Left lobe of liver (tissue), 2 donors: ENCODE measurements around the gene PIGW. TPM values are rescaled to one million over a fixed set of nuclear protein-coding genes. Genes with fewer than 3 reads are reported as not detected.
A peak's percentile ranks its signal among the peaks of the same experiment; 100 is the strongest.
"Not testable (repeated sequence)": the region's sequence is repeated elsewhere in the genome, so short reads cannot be mapped to it uniquely, and the experiment has no call there.

Source experiments
- ATAC-seq: fragments of 200-7000 bp; cut with Tn5 transposase; one replicate; pipeline ENCODE4 v1.9.1; 2020; ENCODE audit warnings: mild to moderate bottlenecking, moderate library complexity
- DNase-seq: peaks from one replicate; pipeline ENCODE4 v3.0.0-alpha.2; 2020; ENCODE audit warnings: low spot score
- total RNA-seq: library from RNA; stranded (reverse); gene quantifications from one replicate; pipeline ENCODE4 v1.2.1, GENCODE V29; 2021
- donor health status: DM: no; HTN: no; CAD: no; lungs with moderate emphysema.
- donor health status: DM: no; HTN: yes; CAD: no.

The PIGW gene
- total RNA-seq, 1 donor from 2014 or later = 3.3 TPM

DNA sequence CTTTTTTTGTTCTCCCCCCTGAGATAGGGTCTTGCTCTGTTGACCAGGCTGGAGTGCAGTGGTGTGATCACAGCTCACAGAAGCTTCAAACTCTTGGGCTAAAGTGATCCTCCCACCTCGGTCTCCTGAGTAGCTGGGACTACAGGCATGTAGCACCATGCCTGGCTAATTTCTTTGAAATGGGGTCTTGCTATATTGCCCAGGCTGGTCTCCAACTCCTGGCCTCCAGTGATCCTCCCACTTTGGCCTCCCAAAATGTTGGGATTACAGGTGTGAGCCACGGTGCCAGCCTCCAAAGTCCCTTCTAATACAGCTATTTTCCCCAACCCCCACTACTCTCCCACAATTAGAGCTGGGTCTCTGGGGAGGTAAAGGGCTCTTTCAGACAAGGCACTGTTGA lies 26.3 kb upstream of the PIGW start:
- not testable (repeated sequence) for DNase-seq, ATAC-seq

DNA sequence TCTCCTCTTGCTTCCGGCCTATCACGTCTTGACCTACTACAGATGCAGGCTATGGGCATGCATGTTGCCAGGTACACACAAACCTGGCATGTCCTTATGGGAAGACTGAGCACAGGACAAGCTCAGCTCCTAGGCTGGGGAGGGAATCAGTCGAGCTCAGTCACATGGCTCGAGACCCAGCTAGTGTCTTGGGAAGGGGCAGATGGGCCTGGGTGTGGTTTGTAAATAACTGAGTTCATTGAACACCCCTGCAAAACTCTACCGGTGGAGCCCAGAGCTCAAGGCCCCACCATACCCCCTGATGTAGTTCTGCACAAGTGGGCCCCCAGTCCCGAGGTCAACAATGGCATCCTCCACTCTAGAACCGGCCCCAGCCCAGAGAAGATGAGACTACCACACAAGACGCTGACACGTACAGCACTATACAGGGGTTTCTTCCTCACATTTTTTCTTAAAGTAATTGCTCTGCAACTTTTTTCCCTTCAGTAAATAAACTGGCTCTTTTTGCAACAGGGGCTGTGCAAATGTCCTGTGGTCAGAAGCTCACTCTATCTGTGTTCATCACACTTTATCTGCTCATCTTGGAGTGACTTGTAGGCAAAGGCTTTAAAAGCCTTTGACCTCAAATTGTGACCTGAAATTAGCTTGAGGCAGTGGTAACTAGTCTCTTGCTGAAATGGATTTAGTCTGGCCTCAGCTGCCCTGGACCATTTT lies 25.4 kb upstream of the PIGW start:
- DNase-seq = no peak
- ATAC-seq = no peak

DNA sequence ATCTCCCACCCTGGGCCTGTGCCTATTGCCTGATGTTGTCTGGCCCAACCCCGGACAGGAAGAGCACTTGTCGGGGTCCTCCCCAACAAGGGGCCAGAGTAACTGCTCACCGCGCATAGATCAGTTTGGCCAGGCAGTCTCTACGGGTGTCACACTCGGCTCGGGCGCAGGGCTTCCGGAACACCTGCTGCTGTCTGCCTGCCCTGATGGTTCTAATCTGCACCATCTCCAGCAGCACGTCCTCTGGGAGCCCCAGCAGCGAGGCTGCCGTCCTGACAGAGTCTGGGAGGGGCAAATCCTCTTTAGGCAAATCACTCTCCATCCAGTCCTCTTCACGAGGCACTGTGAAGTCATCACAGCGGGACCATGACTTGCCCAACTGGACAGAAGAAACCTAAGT lies 24.2 kb upstream of the PIGW start:
- no peak for DNase-seq
- ATAC-seq = no peak

DNA sequence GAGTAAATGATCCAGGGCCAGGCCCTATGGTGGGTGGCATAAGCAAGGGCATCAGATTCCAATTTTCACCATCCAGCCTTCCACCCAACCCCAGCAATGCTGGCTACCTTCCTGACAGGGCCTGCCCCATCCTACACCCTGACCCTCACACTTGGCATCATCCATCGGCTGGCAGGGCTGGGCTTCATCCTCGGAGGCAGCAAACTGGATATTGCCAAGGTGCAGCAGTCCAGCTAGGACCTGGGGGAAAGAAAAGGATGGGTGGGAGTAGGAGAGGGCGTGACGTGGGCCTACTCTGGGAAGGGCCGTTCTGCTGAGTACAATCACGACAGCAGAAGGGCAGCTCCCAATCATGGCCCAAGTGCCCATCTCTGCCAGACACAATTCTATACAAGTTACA lies 23.6 kb upstream of the PIGW start:
- no peak for DNase-seq
- no peak for ATAC-seq

DNA sequence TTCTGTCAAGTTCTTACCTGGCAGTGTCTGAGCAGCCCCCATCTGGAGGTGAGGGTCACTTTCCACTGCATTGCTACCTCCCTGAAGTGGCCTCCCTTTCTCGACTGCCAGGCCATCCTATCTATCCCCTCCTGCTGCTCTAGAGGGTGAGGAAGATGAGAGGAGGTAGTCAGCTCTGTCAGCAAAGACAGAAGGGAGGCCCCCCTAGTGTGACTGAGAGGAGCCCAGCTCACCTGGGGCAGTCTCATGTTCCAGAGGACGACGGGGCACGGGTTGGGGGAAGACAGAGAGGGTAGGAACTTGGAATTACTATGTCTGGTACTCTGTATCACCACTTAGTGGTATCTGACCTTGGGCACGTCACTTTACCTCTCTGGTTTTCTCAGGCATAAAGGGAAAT lies 22.1 kb upstream of the PIGW start:
- ATAC-seq (no peak), DNase-seq (no peak)

DNA sequence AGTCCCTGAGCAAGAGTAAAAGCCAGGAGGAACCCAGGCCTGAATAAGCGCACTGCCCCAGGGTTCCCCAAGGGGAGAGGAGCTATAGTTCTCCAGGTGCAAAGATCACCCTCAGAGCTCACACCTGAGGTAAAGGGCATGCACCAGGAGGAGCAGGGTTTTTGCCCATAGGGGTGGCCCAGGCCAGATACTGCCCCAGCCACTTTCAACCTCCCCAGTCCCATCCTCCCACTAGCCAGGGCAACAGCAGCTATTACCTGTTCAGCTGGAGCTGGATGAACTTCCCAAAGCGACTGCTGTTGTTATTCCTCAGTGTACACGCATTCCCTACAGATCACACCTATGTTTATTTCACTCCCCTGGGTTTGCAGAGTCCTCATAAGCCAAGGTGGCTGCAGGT lies 19.9 kb upstream of the PIGW start:
- DNase-seq (no peak), ATAC-seq (no peak)

DNA sequence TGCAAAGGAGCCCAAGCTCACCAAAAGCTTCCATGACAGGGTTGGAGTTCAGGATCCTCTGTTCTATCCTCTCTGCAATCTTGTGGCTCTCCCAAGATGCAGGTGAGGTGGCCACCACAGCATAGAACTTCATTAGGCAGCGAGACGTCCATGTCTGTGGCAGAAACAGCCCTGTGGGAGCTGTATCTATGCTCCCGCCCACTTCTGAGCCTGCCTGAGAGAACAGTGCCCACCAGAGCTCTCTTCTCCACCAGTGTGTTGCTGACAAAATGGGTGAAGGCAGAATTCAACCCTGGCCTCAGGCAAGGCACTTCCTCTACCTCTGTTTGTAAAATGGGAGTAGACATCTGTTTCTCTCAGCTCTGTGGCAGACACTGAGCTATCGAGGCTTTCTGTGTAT lies 18.9 kb upstream of the PIGW start:
- ATAC-seq = no peak
- no peak for DNase-seq

DNA sequence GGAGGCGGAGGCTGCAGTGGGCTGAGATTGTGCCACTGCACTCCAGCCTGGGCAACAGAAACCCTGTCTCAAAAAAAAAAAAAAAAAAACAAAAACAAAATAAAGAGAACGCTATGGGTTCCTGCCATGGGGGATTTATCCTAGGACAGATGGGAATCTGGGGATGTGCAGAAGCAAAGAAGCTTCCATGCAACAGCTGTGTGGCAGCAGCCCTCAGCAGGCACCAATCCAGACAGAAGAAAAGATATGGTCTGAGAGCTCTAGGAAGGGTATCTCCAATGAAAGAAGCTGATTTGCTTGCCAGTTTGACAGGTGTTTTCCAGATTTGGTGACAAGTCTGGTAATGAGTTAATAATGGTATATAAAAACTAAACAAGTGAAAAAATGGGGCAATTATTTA lies 11.7 kb upstream of the PIGW start:
- peak; percentile 18 for DNase-seq
- ATAC-seq = no peak

DNA sequence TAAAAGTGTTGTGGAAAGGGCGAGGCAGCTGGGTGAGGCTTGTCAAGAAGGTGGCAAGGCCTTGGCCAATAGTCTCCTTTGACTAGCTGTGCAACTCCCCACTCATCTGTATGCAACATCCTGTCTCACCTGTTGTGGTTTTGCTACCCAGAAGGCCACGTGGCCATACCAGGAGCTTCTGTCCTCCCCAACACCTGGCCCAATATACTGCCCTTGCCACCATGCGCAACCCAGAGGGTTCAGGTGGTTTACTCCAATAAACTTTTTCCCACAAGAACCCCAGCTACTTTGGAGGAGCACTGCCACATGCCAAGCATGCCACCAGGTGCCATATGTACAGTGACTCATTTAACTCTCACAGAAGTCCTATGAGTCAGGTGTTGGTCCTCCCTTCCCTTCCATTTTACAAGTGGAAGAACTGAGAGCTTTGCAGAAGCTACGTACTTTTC lies 10.3 kb upstream of the PIGW start:
- DNase-seq = peak; percentile 14
- no peak for ATAC-seq

DNA sequence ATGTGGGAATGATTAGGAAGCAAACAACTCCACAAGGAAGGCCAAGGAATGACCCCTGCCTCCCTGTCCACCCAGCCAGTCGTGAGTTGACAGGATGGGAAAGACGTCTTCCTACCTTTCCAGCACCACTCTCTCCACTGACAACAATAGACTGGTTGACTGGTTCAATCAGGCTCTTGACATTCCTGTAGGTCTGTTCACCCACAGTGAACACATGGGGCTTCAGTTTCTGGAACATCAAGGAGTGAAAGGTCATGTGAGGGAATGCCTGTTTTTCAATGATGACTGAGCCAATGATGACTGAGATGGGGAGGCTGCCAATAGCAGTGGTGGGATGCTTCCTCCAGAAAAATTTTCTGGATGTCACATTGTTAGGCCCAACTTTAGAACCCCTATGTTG lies 9.7 kb upstream of the PIGW start:
- peak; percentile 15 for DNase-seq

DNA sequence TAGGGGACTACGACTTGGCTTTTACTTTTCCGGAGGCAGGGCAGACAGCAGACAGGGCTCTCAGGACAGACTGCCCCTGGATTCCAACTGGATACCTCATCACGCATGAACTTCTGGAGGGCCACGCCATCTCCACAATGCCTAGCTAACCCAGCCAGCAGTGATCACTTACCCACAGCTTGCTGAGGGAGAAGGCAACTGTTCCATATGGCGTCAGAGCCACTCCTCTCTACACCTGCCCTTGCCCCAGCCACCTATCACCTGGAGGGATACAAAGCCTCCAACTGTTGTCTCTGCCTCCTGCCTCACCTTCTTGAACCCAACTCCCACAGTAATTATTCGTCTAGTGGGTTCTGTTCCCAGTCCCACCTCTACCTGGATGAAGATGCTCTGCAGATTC lies 8.9 kb upstream of the PIGW start:
- ATAC-seq = no peak
- peak; percentile 14 for DNase-seq

More for the DNA sequence above, 9.7 kb upstream of the PIGW start:
- ATAC-seq = no peak

DNA sequence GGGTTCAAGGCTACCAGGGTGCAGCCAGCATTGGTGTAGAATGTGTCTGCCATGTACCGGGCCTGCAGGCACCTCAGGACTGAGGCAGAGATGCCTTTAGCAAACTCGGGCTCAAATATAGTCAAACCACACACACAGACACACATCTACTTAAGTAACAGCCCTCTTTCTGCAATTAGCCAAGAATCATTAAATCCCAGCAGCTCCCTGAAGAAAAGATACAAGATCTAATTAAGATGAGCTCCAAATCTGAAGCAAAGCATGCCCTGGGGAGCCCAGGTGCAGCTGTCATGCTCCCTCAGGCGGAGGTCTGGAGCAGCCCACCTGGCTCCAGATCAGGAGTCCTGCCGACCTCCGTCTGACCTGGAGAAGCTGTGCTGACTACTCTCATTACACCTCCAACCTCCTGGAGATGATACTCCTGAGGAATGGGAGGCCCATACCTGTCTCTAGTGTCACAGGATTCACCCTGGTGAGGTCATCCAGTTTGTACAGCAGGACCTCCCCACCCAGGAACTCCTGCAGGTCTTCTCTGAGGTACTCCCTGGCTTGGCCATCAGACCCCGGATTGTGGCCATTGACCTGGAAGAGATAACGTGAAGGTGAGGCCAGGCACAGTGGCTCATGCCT lies 7.1 kb upstream of the PIGW start:
- DNase-seq (peak; percentile 19), ATAC-seq (no peak)

DNA sequence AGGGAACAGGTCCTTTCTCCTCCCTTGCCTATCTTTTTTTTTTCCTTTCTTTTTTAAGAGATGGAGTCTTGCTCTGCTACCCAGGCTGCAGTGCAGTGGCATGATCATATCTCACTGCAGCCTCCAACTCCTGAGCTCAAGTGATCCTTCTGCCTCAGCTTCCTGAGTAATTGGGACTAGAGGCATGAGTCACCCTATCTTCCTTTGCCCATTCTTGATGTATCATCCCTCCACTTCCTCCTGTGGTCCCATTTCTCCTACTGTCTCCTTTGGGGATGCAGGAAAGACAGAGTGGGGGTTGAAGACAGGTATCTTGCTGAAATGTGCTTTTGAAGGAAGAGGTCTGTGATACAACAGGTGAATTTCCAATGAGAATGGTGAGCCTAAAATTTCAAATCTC lies 5.7 kb upstream of the PIGW start:
- ATAC-seq = no peak
- no peak for DNase-seq

DNA sequence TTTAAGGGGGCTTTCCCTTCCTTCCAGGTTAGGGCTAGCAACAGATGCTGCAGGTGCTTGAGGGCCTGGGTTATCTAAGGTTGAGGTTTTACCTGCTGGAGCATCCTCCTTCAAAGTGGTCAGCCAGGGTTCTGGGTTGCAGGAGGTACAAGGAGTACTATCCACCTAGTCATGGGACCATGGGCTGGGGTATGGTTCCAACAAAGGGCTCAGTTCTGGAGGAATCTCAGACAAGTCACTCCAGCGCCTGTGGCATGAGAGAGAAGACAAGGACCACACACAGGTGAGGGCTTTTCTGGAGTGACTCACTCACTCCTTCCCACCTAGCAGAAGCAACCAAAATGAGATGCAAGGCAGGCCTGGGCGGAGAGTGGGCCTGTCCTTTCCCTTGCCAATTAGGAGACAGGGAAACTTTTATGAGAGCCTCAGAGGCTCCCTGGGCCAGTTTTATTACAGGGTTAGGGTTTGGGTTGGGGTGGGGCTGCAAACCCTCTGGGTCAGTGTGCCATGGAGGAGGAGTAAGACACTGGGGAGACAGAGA lies 2.3 kb upstream of the PIGW start:
- DNase-seq = peak; percentile 38
- no peak for ATAC-seq

DNA sequence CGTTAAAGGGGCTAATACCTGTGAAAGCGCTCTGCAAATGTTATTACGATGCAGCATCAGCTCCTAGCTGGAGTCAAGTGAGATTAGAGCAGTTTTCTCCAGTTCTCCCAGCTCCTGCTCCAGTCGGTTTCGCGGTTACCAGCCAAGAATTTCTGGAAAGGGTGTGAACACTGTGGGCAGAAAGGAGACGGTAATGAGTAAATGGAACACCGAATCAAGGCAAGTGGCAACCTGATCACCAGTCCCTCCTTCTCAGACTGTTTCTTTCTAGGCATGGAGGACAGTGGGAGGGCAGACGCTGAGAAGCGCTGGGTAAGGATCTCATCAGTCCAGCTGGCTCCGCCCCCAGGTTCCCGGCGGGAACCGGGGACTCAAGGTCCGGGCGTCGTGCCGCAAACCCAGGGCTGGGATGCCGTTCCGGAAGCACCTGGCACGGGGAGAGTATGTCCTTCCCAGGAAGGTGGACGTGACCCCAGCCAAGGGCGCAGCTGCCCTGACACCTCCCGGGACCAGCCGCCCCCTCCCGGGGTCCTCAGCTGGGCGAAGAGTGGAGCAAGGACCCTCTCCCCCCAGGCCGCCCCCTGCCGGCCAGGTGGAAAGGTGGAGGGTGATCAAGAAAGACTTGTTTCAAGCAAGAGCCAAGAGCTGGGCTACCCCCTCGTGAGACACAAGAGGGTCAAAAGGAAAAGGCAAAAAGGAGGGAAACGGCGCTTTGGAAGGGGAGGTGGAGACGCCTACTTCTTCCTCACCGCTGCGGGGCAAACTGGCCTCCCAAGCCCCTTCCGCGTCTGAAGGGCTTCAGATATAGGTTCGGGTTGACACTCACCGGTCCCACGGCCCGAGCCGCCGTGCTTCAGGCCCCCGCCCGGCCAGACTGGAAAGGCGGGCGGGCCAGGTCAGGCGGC lies 600 bp upstream of the PIGW start:
- DNase-seq (peak; percentile 74), ATAC-seq (peak; percentile 55)

DNA sequence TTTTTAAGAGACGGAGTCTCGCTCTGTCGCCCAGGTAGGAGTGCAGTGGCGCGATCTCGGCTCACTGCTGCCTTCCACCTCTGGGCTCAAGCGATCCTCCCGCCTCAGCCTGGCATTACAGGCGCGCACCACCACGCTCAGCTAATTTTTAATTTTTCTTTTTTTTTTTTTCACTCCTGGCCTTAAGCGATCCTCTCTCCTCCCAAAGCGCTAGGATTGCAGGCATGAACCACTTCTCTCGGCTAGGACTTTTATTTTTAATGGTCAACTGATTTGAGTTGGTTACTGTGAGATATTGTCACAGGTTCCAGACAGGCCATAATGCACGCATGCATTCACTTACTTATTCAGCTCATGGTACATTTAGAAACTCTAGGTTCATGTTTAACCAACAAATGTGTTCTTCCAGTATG lies 888 bp downstream of the PIGW start:
- ATAC-seq (no peak), DNase-seq (no peak)

DNA sequence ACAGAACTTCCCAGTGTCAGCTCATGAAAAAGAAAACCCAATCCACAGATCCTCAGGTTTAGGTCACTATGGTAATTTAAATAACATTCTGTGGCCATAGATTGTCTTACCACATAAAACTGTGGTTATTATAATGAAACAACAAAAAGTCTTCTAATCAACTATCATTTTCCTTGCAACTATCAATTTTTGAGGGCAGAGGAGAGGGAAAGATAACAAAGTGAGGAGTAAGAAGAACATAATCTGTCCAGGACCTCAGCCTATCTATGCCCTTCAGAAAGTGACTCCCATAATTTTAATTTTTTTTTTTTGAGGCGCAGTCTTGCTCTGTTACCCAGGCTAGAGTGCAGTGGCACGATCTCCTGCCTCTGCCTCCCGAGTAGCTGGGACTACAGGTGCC lies 5.9 kb downstream of the PIGW start:
- no peak for ATAC-seq
- no peak for DNase-seq

DNA sequence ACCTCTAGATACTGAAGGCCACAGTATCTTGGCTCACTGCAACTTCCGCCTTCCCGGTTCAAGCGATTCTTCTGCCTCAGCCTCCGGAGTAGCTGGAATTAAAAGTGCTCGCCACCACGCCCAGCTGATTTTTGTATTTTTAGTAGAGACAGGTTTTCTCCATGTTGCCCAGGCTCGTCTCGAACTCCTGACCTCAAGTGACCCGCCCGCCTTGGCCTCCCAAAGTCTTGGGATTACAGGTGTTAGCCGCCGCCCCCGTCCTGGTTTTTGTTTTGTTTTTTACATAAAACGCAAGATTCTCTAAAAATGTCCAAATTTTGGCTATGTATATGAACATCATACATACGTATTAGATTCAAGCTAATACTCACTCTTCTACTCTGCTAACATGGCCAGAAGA lies 8.0 kb downstream of the PIGW start:
- DNase-seq (no peak), ATAC-seq (no peak)

DNA sequence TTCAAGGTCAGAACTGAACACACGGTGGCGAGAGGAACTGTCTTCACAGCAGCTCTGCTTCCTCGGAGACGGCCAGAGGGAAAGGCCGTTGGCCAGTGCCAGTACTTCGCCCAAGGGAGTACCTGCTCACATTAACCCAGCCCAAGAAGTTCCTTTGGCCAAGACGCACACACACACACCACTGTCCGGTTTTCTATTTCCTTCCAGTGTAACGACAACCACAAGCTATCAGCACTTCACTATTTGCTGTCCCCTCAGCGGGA lies 9.2 kb downstream of the PIGW start:
- peak; percentile 3 for ATAC-seq

DNA sequence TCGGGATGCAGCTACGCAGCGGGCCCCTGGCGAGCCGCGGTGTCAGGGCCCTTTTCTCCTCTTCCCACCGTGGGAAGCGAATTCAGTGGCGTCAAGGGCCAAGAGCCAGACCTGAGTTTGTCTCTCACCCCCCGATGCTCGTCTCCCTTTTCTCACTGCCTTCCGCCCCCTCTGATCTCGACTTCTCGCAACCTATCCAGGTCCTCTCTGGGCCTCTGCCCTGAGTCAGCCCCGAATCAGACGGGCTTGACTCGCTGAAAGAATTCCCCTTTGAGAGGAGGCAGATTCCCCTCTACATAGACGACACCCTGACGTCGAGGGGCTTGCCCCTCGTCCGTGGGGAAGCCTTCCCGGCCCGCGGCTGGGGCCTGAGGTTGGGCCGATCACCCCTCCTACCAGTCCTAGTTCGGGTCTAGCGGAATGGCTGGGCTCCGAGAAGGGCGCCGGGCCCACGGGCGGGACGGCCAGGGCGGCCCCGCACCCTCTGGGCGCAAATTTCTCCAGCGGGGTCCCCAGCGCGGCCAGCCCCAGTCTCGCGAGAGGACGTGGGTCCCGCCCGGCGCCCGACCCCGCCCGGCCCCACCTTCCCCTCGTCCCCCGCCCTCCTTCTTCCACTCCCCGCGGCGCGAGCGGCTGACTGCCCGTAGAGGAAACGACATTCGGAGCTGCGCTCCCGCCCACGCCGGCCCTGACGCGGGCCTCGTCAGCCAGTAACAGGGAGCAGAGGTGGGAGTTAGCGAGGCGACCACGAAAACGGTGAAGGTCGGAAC lies 9.7 kb downstream of the PIGW start, which contains the start of gene GGNBP2:
Gene GGNBP2 (plus strand): TSS at position 613 of the 770 bp plus-strand sequence. CDS start 806 bp downstream, outside the sequence.
- ATAC-seq = peak; percentile 81
- peak; percentile 92 for DNase-seq

More for the DNA sequence above, 9.2 kb downstream of the PIGW start:
- DNase-seq = no peak

DNA sequence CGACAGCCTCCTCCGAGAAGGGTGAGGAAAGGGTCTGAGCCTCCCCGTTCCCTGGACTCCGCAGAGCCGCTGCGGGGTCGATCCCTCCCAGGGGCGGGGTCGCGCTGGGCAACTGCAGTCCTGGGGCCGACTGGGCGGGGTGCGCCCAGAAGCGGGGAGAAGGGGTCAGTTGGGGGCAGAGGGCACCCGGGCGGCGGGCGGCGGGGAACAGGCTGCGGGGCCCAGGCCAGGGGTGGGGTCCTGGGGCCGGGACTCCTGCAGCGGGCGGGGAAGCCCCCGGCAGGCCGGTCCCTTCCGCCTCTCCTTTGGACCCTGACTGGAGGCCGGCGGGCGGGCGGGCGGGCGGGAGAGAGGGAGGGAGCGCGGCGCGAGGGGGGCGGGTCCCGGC lies 10.3 kb downstream of the PIGW start:
- DNase-seq (peak; percentile 96), ATAC-seq (peak; percentile 67)
